Muscle layer of duodenum (tissue), 2 donors: ENCODE data around the gene MSRB1.
A peak's percentile ranks its signal among the peaks of the same experiment; 100 is the strongest.

ENCODE experiments used
- H3K27ac ChIP-seq: one replicate; pipeline ENCODE4 v1.7.0; 2013; ENCODE audit warnings: mild to moderate bottlenecking, low read length
- H3K27me3 ChIP-seq: one replicate; pipeline ENCODE4 v1.7.0; 2013; ENCODE audit warnings: low read depth, mild to moderate bottlenecking, control low read depth, low read length
- H3K36me3 ChIP-seq, 2 donors: one replicate each; pipeline ENCODE4 v1.7.0; 2013; ENCODE audit warnings: low read length in 2 of 2, control low read depth in 1 of 2, mild to moderate bottlenecking in 1 of 2; ENCODE audit not compliant: insufficient read depth in 2 of 2, control insufficient read depth in 1 of 2
- H3K4me1 ChIP-seq, 2 donors: one replicate each; pipeline ENCODE4 v1.7.0; 2013; ENCODE audit warnings: low read length in 2 of 2, mild to moderate bottlenecking in 2 of 2, control low read depth in 1 of 2, moderate library complexity in 1 of 2; ENCODE audit not compliant: insufficient read depth in 2 of 2, control insufficient read depth in 1 of 2
- H3K4me3 ChIP-seq, 2 donors: one replicate each; pipeline ENCODE4 v1.7.0; 2013; ENCODE audit warnings: low read length in 2 of 2, low read depth in 1 of 2, mild to moderate bottlenecking in 1 of 2
- H3K9me3 ChIP-seq, 2 donors: one replicate each; pipeline ENCODE4 v1.7.0; 2013; ENCODE audit warnings: low read length in 2 of 2, control low read depth in 1 of 2, mild to moderate bottlenecking in 1 of 2; ENCODE audit not compliant: control insufficient read depth in 1 of 2
- donor health status: healthy.

The MSRB1 gene, protein sequence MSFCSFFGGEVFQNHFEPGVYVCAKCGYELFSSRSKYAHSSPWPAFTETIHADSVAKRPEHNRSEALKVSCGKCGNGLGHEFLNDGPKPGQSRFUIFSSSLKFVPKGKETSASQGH

GRCh38 chr16:1942810-1943726 lies at the start of gene MSRB1:
TSS of gene MSRB1 (minus strand) at chr16:1943199. CDS start at chr16:1943156, 43 bp downstream.
- Histone ChIP-seq H3K4me1 (peaks cover 10 to 15% of the 10 kb centered on the region in 2 donors), H3K27me3 (no peaks in the 10 kb centered on the region), H3K27ac (peak within 1 kb of the TSS; percentile 60), H3K4me3 (peak within 1 kb of the TSS; percentile 74 to 95), H3K9me3 (no peaks in the 10 kb centered on the region), H3K36me3 (peaks cover 10 to 28% of the 10 kb centered on the region in 2 donors)

DNA sequence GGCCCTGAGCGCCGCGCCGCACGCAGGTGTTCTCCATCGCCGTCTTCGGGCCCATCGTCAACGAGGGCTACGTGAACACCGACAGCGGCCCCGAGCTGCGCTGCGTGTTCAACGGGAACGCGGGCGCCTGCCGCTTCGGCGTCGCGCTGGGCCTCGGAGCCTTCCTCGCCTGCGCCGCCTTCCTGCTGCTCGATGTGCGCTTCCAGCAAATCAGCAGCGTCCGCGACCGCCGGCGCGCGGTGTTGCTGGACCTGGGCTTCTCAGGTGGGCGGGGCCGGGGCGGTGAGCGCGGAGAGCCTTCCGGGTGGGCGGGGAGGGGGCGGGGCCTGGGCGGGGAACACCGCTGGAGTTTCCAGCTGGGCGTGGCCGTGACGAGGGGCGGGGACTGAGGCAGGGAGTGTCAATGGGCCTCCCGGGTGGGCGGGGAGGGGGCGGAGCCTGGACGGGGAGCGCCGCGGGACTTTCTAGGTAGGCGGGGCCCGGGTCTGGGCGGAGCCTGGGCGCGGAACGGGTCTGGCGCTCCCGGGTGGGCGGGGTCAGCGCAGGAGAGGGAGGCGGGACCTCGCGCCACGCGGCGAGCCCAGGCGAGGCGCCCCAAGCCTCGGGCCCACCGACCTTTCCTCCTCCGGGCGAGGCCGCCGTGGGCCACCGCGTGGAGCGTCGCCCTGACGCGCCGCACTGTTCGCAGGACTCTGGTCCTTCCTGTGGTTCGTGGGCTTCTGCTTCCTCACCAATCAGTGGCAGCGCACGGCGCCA lies 49.1 kb upstream of the MSRB1 start:
- Histone ChIP-seq H3K36me3 (peaks cover 0 to 8% of the 10 kb centered on the region in 2 donors), H3K4me3 (peak overlapping the region in 1 of 2 donors; percentile 40), H3K9me3 (no peaks in the 10 kb centered on the region), H3K27ac (no peak overlapping the region), H3K4me1 (peaks cover 0 to 20% of the 10 kb centered on the region in 2 donors), H3K27me3 (peaks cover 21% of the 10 kb centered on the region)

GRCh38 chr16:1991588-1991947 lies 48.6 kb upstream of the MSRB1 start:
- peaks cover 4 to 8% of the 10 kb centered on the region in 2 donors for H3K36me3 ChIP-seq
- H3K27me3 ChIP-seq: peaks cover 21% of the 10 kb centered on the region
- no peak overlapping the region for H3K27ac ChIP-seq
- H3K4me3 ChIP-seq: peak overlapping the region in 1 of 2 donors; percentile 40
- H3K4me1 ChIP-seq: peaks cover 0 to 17% of the 10 kb centered on the region in 2 donors
- no peaks in the 10 kb centered on the region for H3K9me3 ChIP-seq

DNA sequence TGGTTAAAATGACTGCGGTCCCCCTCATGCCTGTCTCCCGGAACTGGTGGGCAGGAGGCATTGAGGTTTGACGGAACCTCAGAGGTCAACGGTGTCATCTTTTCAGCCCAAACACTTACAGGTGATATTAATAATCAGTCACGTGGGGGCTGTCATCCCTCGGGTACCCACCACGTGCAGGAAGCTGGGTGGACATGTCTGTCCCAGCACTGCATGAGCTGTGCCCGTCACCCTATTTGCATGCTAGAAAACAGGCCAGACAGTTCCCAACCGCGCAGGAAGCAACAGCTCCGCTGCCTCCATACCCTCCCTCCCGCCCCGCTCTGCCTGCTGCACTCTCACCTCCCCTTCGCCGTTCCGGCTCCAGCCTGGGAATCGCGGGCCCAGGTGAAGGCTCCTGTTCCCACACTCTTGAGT lies 48.1 kb upstream of the MSRB1 start:
- Histone ChIP-seq H3K4me3 (no peak overlapping the region), H3K9me3 (no peaks in the 10 kb centered on the region), H3K27me3 (peaks cover 21% of the 10 kb centered on the region), H3K4me1 (peaks cover 0 to 17% of the 10 kb centered on the region in 2 donors), H3K36me3 (peaks cover 6 to 12% of the 10 kb centered on the region in 2 donors), H3K27ac (no peak overlapping the region)

DNA sequence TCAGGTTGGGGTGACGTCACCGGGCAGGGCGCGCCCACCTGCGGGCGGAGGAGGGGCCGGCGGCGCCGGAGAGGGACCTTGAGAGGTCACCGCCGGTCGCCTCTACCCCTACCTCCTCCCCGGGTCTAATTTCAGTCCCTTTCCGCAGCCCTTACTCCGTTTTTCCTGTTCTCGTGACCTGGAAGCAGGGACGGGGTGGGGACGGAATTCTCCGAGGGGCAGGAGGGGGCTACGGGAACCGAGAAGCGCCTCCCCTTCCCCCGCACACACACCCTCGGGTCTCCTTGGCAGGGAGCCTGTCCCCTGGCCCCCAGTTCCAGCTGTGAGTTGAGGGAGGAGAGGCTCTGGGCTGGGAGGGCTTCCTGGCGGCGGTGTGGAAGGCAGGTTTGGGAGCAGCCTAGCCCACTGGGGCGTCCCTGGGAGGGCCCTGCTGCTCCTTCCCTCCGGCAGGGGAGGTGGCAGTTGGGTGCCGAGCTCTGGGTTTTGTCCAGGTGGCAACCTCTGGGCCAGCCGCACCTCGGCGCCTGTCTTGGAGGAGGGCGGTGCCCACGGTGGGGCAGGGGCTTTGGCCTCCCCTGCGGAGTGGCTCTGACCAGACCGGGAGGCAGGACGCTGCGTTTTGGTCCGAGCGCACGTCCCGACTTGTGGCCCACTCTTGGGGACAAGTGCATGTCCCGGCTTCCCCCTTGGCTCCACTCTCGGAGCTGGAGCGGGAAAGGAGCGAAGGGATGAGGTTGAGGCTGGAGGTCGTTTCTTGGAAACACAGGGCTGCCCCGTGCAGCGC lies 47.5 kb upstream of the MSRB1 start:
- H3K36me3 ChIP-seq: peaks cover 6 to 18% of the 10 kb centered on the region in 2 donors
- no peaks in the 10 kb centered on the region for H3K9me3 ChIP-seq
- H3K4me1 ChIP-seq: peaks cover under 1 to 19% of the 10 kb centered on the region in 2 donors
- peaks cover 21% of the 10 kb centered on the region for H3K27me3 ChIP-seq
- H3K27ac ChIP-seq: no peak overlapping the region
- peak overlapping the region in 1 of 2 donors; percentile 24 for H3K4me3 ChIP-seq

DNA sequence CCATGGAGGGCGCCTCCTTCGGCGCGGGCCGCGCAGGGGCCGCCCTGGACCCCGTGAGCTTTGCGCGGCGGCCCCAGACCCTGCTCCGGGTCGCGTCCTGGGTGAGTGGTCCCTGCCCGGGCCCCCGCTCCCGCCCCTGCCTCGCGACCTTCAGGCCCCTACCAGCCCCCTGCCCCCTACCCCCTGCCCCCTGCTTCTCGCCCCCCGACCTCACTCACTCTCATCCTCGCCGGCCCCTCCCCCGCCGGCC lies 47.0 kb upstream of the MSRB1 start:
- peaks cover 6 to 21% of the 10 kb centered on the region in 2 donors for H3K36me3 ChIP-seq
- H3K27ac ChIP-seq: no peak overlapping the region
- H3K27me3 ChIP-seq: peaks cover 21% of the 10 kb centered on the region
- H3K4me1 ChIP-seq: peaks cover 6 to 24% of the 10 kb centered on the region in 2 donors
- no peaks in the 10 kb centered on the region for H3K9me3 ChIP-seq
- no peak overlapping the region for H3K4me3 ChIP-seq

GRCh38 chr16:1989209-1990100 lies 46.5 kb upstream of the MSRB1 start, which contains the start of gene SYNGR3:
TSS of gene SYNGR3 (plus strand) at chr16:1989970. CDS start at chr16:1990103, 133 bp downstream.
- Histone ChIP-seq H3K27me3 (peaks cover 21% of the 10 kb centered on the region), H3K4me1 (peaks cover 9 to 29% of the 10 kb centered on the region in 2 donors), H3K36me3 (peaks cover 6 to 21% of the 10 kb centered on the region in 2 donors), H3K27ac (no peak within 1 kb of the TSS), H3K9me3 (no peaks in the 10 kb centered on the region), H3K4me3 (peak within 1 kb of the TSS in 1 of 2 donors; percentile 24)

GRCh38 chr16:1987198-1987597 lies 44.2 kb upstream of the MSRB1 start:
- Histone ChIP-seq H3K4me3 (no peak overlapping the region), H3K4me1 (peaks cover 15 to 36% of the 10 kb centered on the region in 2 donors), H3K27ac (no peak overlapping the region), H3K36me3 (peaks cover 6 to 21% of the 10 kb centered on the region in 2 donors), H3K9me3 (no peaks in the 10 kb centered on the region), H3K27me3 (peaks cover 25% of the 10 kb centered on the region)

DNA sequence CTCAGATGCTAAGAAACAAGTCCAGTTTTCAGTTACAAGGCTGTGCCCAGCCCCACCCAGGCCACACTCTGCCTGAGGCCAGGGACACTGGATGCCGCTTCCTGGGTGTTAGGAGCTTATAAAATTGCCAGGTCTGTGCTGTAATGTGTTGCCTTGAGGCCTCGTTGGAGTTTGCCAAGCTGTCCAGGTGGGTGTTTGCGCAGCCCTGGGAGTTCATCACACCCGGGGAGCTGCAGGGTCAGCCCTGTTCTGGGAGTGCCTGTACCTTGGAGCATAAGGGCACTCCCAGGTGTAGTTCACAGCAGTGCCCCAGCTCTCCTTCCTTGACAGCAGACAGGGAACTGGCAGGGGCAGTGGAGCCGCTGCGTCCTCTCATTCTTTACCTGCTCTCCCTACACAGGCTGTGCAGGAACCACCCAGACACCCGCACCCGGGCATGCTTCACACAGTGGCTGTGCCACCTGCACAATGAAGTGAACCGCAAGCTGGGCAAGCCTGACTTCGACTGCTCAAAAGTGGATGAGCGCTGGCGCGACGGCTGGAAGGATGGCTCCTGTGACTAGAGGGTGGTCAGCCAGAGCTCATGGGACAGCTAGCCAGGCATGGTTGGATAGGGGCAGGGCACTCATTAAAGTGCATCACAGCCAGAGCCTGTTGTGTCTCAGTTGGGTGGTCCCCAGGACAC lies 42.6 kb upstream of the MSRB1 start:
- peaks cover 6 to 21% of the 10 kb centered on the region in 2 donors for H3K36me3 ChIP-seq
- H3K4me1 ChIP-seq: peaks cover 15 to 24% of the 10 kb centered on the region in 2 donors
- peaks cover 36% of the 10 kb centered on the region for H3K27me3 ChIP-seq
- peak overlapping the region in 1 of 2 donors; percentile 68 for H3K4me3 ChIP-seq
- no peaks in the 10 kb centered on the region for H3K9me3 ChIP-seq
- peak overlapping the region; percentile 84 for H3K27ac ChIP-seq
